GM12891 (cell line): ENCODE measurements around the gene SPATA18.

Experiments used
- DNase-seq: peaks from one replicate; pipeline ENCODE4 v3.0.0; 2011; ENCODE audit warnings: low spot score; ENCODE audit not compliant: insufficient read length
- FAIRE-seq: peaks from 2 replicates; lab custom pipeline; 2011; peaks lifted over from hg19 to GRCh38; lab: Jason Lieb, UNC
- PAX5 ChIP-seq: IDR thresholded peaks from 2 replicates; pipeline ENCODE4 v1.6.1; 2011; ENCODE audit warnings: low read length, moderate library complexity, mild to moderate bottlenecking; ENCODE audit not compliant: insufficient read depth, severe bottlenecking
- POLR2A ChIP-seq: IDR thresholded peaks from 2 replicates; pipeline ENCODE4 v1.6.1; 2011; ENCODE audit warnings: low read depth, low read length, control low read depth
- POLR2AphosphoS5 ChIP-seq: IDR thresholded peaks from 2 replicates; pipeline ENCODE4 v1.6.1; 2011; ENCODE audit warnings: low read depth, low read length, control low read depth
- POU2F2 ChIP-seq: IDR thresholded peaks from 2 replicates; pipeline ENCODE4 v1.6.1; 2011; ENCODE audit warnings: low read depth, mild to moderate bottlenecking, control low read depth, low read length, moderate library complexity
- SPI1 ChIP-seq: IDR thresholded peaks from 2 replicates; pipeline ENCODE4 v1.6.1; 2011; ENCODE audit warnings: low read depth, low read length, control low read depth
- TAF1 ChIP-seq: IDR thresholded peaks from 2 replicates; pipeline ENCODE4 v1.6.1; 2011; ENCODE audit warnings: low read depth, low read length, control low read depth

Gene SPATA18

DNA sequence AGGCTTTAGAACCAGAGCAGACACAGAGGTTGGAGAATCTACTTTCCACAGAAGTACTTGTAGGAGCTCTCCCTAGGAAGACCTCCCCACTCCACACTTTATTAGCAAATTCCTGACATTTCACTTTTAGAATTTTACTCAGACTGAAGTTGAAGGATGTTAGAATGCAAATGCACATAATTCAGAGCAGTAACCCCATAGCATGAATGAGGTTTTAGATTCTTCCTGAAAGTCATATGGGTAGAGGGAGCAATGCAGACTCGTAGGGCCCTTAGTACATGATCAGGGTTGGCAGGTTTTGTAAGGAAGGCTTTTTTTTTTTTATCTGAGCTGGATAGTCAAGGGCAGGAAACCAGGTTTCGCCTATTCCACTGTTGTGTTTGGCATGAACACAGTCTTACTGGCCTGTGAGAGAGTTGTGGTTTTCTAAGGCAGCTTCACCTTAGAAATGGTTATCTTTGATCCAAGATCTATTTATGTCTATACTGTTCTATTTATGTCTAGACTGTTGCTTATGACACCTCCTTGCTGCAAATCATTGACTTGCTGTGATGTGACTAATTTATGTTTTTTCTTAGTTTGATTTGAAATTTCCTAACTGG lies 48.9 kb downstream of the SPATA18 start:
- TF ChIP-seq POU2F2 = no peak
- no peak for DNase-seq

DNA sequence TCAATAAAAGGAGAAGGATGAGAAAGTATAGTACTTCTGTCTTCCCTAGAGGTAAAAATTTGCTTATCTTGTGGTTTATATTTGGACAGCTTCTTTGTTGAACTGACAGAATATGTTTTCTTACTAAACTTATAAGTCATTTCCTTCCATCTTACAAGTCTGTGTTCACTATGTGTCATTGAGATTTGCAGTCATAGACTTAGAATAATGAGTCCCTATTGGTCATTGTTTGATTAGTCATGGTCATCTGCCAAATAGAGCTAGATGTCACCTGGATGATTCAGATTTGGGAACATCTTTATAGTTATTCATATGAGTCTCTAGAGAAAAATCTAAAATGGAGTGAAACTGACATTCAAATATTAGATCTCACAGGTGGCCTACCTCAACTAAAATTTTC lies 51.5 kb downstream of the SPATA18 start:
- no peak for DNase-seq
- TF ChIP-seq POLR2A (no peak), POU2F2 (no peak), PAX5 (no peak), TAF1 (no peak), POLR2AphosphoS5 (no peak), SPI1 (no peak)
- FAIRE-seq = no peak

More for the DNA sequence above, 48.9 kb downstream of the SPATA18 start:
- no peak for FAIRE-seq

DNA sequence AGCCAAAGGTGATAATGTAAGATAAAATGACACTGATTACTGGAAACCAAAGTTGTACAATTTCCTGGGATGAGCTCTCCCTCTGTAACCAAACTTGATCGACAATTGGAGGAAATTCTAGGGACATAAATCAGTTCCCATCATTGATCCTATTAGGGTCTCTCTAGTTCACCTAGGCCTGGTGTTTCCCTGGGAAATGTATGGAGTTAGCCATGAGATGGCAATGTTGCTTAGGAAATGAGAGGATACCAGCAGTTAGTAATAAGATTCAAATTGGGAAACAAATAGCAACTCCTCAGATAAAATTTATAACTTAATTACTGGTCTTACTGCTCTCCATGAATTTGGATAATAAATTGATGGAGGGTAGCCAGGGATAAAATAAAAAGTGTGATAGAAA lies 52.2 kb downstream of the SPATA18 start:
- no peak for DNase-seq
- no peak for FAIRE-seq
- no peak for TF ChIP-seq SPI1
- TF ChIP-seq POU2F2 = no peak
- TF ChIP-seq POLR2AphosphoS5 = no peak
- no peak for TF ChIP-seq PAX5
- no peak for TF ChIP-seq TAF1
- no peak for TF ChIP-seq POLR2A

- DNase-seq (no peak), FAIRE-seq (no peak)
- TF ChIP-seq SPI1 (no peak), PAX5 (no peak), POLR2A (no peak), TAF1 (no peak), POLR2AphosphoS5 (no peak), POU2F2 (no peak)
Observed at GRCh38 chr4:52105276-52105675, 54.2 kb downstream of the SPATA18 start.

- DNase-seq (no peak), FAIRE-seq (no peak)
- TF ChIP-seq TAF1 (no peak), PAX5 (no peak), POLR2AphosphoS5 (no peak), SPI1 (no peak), POU2F2 (no peak), POLR2A (no peak)
Observed at GRCh38 chr4:52106191-52106590, 55.1 kb downstream of the SPATA18 start.

GRCh38 chr4:52106660-52107059 lies 55.6 kb downstream of the SPATA18 start:
- DNase-seq (no peak), FAIRE-seq (no peak)
- TF ChIP-seq POU2F2 = no peak
- TF ChIP-seq SPI1 = no peak
- no peak for TF ChIP-seq POLR2AphosphoS5
- TF ChIP-seq POLR2A = no peak
- no peak for TF ChIP-seq TAF1
- no peak for TF ChIP-seq PAX5

- TF ChIP-seq PAX5 (no peak), TAF1 (no peak), SPI1 (no peak), POU2F2 (no peak), POLR2A (no peak), POLR2AphosphoS5 (no peak)
- no peak for FAIRE-seq
- DNase-seq = no peak
Observed at GRCh38 chr4:52107336-52107735, 56.2 kb downstream of the SPATA18 start.

GRCh38 chr4:52107745-52108144 lies 56.6 kb downstream of the SPATA18 start:
- no peak for FAIRE-seq
- DNase-seq = no peak
- no peak for TF ChIP-seq SPI1
- no peak for TF ChIP-seq TAF1
- no peak for TF ChIP-seq POU2F2
- no peak for TF ChIP-seq PAX5
- no peak for TF ChIP-seq POLR2AphosphoS5
- no peak for TF ChIP-seq POLR2A

DNA sequence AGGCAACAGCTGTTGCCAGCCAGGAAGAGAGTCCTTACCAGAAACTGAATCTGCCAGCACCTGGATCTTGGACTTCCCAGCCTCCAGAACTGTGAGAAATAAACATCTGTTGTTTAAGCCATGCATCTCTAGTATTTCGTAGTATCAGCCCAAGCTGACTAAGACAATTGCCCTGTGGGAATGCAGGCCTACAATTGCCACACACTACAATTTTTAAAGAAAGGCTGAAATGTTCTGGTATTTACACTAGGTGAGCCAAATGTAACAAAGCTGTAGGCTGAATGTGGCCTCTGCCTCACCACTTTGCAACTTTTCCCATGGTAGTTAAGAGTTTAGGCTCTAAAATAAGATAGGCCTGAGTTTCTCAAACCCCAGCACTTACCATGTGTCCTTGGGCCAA lies 59.1 kb downstream of the SPATA18 start:
- TF ChIP-seq POLR2AphosphoS5 (no peak), SPI1 (no peak), POU2F2 (no peak), PAX5 (no peak), TAF1 (no peak), POLR2A (no peak)
- no peak for DNase-seq
- FAIRE-seq = no peak

DNA sequence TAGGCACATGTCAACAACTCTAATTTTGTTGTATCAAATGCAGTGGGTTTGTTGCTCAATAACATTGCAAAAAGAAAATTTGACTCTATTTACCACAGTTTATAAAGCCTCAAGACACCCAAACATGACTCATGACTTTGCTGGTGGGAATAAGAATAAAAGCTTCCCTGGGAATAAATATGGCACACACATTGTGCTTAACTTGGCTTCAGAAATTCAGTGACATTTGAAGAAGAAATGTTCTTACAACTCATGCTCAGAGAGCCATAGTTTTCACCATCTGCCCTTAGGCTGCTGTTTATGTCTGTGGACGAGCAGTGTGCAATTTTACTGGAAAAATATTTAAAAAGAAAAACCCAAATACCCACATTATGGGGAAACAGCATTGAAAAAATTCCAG lies 60.9 kb downstream of the SPATA18 start:
- TF ChIP-seq PAX5 (no peak), POLR2A (no peak), TAF1 (no peak), SPI1 (no peak), POU2F2 (no peak), POLR2AphosphoS5 (no peak)
- DNase-seq = no peak
- FAIRE-seq = no peak
